HG03066 (cell line): ENCODE measurements around the gene B3GALT6.
"Not testable (repeated sequence)": the region's sequence is repeated elsewhere in the genome, so short reads cannot be mapped to it uniquely, and the experiment has no call there.

Source experiments
- ATAC-seq: cut with Tn5 transposase; IDR thresholded peaks from one replicate; pipeline ENCODE4 v1.9.1; 2021; ENCODE audit warnings: low read depth; ENCODE audit not compliant: unreplicated experiment

The B3GALT6 gene

DNA sequence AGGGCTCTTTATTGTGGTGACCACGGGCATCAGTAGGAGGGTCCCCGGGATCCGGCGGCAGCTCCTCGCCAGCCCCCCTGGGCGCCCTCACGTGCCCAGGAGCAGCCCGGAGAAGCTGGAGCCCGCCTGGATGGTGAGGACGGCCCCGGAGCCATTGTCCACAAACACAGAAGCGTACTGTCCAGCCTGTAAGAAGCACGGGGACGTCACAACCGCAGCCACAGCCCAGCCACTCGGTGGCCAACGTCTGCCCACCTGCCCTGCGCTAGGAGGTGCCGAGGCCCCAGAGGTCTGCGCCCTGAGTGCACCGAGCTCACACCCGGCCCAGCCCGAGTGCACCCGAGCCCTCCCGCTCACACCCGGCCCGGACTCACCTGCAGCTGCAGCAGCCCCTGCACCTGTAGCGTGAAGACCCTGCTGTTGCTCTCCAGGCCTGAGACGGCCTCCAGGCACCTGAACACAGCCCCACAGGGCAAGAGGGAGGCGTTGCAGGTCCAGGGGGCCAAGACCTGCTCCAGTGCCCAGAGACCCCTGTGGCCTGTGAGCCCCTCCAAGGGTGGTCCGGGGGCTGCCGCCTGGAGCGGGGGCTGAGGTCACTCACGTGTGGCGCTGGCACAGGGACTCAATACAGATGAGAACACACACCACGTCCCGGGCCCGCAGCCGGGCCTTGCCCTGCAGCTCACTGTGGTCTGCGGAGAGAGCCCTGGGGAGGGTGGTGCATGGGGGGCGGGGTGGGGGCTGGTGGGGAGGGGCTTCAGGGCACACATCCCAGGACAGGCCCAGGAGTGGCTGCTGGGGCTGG is 10.6 kb downstream of the B3GALT6 start:
- ATAC-seq: no peak

DNA sequence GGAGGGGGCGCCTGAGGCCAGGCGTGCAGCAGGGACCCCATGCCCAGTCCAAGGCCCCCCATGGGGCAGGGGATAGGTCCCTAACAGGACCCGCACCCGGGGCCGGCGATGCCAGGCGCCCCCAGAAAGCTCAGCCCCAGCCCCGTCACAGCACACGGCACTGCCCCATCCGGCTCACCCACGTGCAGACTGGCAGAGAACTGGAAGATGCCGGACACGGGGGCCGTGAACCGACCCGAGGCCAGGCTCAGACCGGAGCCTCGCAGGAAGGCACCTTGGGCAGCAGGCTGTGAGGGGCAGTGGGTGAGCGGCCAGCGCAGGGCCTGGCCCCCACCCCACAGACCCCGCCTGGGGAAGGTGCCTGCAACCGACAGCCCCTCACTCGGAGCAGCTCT is 11.2 kb downstream of the B3GALT6 start:
- no peak for ATAC-seq

DNA sequence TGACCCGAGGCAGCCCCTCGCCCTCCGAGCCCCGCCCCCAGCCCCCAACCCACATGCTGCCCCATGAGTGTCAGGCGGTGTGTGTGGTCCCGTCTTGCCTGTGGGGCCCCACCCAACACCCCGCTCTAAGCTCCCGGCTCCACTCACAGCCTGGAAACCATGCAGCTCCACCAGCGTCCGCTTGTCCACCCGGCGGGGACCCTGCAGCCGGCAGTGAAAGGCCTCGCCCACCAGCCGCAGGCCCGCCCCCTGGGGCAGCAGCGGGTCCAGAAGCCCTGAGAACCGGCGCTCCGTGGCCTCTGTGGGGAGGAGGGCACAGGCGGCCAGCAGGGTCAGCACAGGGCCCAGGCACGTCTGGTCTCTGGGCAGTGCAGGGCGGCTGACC is 11.8 kb downstream of the B3GALT6 start:
- no peak for ATAC-seq

DNA sequence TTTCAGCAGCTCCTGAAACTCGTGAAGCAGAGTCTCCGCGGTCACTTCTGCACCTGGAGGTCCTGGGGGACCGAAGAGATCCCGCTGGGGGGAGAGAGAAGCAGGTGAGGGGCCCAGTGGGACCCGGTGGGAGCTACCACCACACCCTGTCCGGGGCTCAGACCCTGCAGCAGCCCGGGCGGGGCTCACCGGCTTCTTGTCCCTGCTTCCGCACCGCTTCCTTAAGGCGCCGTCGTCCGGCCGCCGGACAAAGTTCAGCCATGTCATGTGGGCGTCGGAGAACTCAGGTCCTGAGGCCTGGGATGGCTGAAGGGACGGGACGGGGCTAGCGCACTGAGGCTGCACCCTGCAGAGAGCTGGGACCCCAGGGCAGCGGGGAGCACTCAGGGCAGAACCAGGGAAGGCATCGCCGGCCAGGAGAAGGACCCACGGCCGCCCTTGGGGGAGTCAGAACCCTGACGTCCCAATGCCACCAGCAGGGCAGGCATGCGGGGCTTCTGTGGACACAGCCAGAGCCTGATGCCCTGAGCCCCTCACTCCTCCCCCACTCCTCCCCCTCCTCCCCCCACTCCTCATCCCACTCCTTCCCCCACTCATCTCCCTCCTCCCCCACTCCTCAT is 12.3 kb downstream of the B3GALT6 start:
- ATAC-seq: no peak

DNA sequence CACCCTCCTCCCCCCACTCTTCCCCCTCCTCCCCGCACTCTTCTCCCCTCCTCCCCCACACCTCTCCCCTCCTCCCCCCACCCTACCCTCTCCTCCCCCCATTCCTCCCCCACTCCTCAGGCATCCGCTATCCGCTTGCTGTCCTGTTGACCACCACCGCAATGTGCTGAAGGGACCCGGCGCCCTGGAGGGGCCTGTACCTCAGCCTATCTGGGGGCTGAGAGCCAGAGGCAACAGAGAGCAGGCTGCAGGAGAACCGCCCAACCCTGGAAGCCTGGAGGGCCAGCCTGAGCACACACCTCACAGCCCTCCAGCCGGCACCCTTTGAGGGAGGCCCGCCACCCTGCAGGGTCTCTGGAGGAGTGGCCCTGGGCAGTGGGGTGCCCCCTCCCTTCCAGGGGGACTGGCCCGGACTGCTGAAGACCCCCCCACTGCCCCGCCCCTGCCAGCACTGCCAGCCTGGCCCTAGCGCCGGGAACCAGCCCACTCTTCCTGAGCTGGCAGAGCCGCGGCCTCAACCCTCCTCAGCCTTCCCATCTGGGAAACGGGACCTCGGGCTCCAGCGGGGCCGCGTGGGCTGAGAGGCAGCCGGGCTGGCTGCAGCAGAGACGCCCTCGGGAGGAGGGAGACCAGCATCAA is 13.3 kb downstream of the B3GALT6 start:
- ATAC-seq: no peak

DNA sequence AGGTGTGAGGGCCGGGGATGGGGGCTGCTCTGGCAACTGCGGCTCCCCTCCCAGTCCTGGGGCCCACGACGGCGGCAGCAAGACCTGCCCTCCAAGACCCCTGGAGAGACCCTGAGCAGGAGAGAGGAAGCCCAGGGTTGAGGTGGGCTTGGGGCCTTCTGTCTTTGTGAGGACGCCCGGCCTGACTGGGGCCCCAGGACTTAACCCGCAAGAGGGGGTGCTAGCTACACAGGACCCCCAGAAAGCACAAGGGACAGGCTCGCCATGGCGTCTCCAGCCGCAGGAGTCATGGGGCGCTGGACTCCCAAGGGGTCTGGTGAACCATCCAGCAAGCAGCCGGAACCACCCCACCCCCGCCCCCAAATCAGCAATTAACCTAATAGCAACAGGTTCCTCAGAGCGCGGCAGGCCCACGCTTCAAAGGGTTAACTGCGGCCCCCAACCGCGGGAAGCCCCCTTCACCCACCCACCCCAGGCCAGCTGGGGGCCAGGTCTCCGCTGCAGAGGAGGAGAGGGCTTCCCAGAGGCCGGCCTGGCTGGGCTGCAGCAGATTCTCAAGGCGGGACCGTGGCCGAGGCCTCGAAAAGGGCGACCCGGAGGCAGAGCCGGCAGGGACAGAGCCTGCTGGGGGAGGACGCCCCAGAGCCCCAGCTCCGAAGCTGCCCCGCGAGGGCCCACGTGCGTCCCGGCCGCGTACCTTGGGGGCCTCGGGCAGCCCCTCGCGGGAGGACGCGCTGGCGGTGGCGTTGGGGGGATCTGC is 14.0 kb downstream of the B3GALT6 start:
- no peak for ATAC-seq

DNA sequence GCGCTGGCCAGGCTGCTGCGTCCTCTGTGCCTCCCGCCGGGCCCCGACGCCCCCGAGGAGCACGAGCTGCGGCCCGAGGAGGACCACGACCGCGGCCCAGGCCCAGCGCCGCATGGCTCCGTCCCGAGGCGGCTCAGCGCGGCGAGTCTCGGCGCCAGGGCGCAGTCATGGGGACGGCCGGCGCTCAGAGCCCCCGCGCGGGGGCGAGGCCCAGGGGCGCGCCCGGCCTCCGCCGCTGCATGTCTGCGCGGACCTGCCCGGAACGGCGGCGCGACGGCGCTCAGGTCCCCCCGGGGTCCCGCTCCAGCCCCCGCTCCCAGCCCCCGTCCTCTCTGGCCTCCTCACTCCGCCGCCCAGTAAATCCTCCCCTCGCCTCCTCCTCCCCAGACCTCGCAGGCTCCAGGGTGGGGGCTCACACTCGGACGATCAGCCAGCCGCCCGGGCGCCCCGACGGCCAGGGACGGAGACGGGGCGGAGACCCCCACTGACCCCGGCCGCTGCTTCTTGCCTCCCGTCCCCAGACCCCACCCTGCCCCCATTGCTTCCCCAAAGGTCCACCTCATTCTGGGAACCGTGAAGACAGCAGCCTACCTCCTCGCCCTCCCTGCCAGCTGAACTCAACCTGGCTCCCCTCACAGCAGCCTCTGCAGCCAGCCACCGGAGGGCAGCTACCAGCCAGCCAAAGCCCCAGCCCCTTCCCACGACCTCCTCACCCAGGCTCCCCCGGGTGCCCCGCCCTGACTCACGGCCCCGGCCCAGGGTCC is 14.7 kb downstream of the B3GALT6 start, which contains the start of gene C1QTNF12:
TSS of gene C1QTNF12 (minus strand) at position 146 of the 764 bp plus-strand sequence. CDS start at position 114, 32 bp downstream.
- no peak for ATAC-seq

DNA sequence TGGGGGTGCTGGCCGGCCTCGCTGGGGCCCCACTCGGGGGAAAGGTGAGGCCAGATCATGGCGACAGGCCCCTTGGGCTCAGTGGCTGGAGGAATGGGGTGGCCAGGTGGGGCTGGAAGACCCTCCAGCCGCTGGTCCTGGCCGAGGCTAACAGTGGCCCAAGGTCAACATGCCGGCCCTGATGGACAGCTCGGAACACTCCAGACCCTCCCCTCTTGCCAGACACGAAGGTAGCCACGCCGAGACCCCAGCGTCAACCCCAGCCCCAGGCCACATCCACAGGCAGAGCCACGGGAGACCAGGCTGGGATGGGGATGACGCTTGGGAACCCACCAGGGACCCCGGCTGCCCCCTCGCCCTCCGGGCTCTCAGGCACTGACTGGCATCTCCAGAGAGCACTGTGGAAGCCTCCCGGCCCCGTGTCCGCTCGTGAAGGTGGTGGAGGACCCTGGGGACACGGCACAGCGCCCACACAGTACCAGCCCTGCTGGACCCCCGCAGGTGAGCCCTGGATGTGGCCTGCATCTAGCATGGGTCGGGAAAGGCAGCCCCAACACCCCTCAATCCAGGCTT is 15.4 kb downstream of the B3GALT6 start:
- ATAC-seq: no peak

DNA sequence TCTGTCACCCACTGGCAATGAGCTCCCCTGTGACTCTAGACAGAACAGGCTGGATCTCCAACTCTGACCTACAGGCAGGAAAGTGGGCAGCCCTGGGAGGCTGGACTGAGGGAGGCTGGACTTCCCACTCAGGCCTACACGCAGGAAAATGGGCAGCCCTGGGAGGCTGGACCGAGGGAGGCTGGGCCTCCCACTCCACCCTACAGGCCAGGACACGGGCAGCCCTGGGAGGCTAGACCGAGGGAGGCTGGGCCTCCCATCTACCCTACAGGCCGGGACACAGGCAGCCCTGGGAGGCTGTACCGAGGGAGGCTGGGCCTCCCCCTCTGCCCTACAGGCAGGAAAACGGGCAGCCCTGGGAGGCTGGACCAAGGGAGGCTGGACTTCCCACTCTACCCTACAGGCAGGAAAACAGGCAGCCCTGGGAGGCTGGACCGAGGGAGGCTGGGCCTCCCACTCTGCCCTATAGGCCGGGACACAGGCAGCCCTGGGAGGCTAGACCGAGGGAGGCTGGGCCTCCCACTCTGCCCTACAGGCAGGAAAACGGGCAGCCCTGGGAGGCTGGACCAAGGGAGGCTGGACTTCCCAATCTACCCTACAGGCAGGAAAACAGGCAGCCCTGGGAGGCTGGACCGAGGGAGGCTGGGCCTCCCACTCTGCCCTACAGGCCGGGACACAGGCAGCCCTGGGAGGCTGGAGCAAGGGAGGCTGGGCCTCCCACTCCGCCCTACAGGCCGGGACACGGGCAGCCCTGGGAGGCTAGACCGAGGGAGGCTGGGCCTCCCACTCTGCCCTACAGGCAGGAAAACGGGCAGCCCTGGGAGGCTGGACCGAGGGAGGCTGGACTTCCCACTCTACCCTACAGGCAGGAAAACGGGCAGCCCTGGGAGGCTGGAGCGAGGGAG is 16.2 kb downstream of the B3GALT6 start:
- ATAC-seq: not testable (repeated sequence)

DNA sequence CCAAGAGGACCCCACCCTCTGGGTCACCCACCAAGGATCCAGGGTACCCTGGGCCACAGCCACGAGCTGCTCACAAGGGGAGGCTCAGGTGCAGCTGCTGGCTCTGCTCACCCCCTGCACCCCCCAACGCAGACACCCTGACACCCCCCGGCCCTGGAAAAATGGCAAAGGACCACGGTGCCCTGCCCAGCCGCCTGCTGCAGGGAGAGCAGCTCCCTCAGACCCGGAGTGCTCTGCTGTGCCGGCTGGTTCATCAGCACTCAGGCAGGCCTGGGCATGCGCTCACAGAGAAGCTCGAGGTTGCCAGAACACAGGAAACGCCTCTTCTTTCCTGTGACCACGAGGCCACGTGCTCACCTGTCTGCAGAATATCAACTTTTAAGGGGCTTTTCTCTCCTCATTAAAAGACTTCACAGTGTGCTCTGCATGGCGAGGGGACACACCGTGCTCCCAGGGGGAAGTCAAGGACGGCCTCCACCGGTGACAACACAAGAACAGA is 18.8 kb downstream of the B3GALT6 start:
- no peak for ATAC-seq

DNA sequence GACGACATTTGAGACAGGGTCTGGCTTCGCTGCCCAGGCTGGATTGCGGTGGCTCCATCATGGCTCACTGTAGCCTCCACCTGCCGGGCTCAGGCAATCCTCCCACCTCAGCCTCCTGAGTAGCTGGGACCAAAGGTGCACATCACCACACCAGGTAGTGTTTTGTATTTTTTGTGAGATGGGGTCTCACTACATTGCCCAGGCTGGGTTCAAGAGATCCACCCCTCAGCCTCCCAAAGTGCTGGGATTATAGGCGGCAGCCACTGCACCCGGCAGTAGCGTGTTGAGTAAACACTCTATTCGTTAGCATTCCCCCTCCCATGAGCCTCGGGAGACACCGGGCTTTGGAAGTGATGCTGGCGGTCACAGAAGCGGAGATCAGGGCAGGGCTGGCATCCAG is 21.3 kb downstream of the B3GALT6 start:
- no peak for ATAC-seq

DNA sequence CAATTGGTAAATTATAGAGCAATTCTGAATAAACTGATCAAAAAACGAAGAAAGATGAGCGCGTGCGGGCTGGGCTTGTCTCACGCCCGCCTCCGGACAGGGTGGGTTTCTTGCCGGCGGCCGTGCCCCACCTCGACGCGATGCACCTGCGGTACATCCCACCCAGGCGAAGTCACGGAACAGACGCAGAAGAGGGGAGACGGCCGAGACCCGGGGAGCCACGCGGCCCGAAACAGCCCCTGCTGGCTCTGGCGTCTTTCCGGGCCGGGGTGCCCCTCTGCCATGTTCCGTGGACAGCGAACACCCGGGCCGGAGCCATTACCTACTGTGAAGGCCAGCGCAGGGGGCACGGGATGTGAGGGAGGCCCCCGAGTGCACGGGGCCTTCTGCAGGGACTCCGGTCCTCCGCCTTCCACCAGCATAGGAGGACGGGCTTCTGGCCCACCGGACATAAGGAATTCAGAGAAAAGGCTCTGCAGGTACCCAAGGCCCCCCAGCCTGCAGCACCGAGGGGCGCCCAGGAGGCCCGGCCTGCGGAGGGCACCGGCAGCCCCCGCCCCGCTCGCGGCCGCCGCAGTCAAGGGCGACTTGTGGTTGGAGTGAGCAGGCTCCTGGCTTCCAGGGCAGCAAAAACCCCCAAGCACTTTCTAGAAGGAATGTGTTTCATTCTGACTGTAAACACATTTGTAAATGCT is 22.1 kb downstream of the B3GALT6 start:
- no peak for ATAC-seq

DNA sequence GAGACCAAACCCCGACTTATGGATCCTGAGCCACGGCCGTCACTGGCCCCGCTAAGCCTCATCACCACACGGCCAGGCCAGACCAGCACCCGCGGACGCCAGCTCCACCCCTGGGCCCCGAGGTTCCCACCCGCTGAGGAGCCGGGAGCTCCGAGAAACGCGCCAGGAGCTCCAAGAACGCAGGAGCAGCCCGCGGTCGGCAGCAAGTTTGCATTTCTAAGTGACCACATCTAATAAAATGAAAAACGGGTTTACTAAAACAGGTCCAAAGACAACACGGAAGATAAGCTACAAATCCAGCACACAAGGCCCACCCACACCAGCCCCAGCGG is 22.6 kb downstream of the B3GALT6 start:
- no peak for ATAC-seq

DNA sequence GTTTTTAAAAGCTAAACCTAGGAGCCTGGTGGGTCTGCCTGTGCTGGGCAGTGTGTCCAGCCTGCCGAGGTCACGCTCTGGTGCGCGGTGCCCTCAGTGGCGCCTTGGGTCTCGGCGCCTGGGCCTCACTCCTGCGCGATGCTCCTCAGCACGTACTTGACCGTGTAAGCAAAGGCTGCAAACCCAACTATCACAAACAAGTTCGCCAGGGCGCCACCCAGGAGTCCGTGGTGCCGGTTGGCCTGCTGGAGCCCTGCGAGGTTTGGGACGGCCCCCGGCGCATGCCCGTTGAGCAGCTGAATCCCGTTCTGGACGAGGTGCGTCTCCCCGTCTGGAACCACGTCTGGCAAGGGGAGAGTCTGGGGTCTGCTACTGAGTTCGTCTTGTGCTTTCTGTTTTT is 23.0 kb downstream of the B3GALT6 start:
- ATAC-seq: no peak

DNA sequence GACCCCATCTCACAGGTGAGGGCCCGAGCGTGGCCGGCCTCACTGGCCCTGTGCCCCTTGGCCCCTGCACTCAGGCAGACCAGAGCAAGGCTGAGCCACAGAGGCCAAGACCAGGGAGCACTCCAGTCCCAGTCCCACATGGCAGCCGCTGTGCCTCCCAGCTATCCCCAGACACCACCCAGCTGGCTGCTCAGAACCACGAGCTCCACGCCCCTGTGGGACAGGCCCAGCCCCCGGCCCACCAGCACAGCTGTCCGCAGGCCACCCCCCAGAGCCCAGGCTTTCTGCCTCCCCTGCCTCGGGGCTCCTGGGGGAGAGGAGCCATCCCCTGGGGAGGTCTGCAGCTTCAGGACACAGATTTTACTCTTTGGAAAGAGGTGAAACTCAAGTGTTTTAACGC is 23.6 kb downstream of the B3GALT6 start:
- no peak for ATAC-seq

DNA sequence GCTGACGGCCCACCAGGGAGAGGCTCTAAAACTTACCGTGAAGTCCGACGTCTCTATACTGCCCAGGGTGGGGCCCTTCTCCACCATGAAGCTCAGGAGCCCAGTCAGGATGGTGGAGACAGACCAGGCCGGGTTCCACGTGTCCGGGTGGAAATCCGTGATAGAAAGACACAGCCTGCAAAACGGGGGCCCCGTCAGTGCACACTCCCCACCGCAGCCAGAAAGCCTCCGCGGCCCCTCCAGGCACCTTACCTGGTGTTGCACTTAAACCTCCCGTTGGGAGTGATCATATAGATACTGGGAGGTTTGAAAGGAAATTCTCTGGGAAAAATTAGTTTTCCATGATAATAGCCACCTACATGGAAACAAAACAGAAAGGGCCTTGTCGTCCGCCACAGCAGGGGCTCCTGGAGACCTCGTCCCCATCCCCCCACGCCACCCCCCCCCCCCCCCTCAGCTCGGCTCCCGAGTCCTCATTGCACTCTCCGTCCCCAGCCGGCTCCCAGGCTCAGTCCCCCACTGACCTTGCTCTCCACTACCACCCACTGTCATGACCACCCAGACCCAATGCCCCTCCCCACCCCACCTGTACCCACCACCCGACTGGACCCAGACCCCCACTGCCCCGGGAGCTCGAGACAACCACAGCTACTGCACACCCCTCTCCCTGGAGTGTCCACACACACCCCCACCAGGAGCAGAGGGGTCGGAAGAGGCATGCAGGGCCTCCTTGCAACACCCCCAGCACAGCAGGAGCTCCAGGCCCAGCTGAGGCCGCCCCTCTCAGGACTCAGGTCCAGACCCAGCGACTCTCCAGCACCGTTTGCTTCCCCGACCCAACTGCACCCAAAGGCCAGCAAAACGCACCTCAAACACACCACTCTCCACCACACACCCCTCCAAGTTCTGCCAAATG is 25.2 kb downstream of the B3GALT6 start:
- ATAC-seq: no peak

DNA sequence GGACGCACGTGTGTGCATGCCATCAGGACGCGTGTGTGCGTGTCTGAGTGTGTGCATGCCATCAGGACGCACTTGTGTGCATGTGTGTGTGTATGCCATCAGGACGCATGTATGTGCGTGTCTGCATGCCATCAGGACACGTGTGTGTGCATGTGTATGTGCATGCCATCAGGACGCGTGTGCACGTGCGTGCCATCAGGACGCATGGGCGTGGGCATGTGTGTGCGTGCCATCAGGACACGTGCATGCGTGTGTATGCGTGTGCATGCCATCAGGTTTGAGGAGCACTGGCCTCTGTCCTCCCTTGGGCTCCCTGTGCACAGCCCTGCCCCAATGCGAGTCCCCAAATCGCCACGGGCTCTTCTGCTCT is 27.1 kb downstream of the B3GALT6 start:
- ATAC-seq: no peak
